Measurements from ENCODE around the gene PTPRD. TPM values are rescaled to one million over a fixed set of nuclear protein-coding genes. Genes with fewer than 3 reads are reported as not detected.

PTPRD gene
- total RNA-seq, 2 experiments from 2014 or later, result not detected

DNA sequence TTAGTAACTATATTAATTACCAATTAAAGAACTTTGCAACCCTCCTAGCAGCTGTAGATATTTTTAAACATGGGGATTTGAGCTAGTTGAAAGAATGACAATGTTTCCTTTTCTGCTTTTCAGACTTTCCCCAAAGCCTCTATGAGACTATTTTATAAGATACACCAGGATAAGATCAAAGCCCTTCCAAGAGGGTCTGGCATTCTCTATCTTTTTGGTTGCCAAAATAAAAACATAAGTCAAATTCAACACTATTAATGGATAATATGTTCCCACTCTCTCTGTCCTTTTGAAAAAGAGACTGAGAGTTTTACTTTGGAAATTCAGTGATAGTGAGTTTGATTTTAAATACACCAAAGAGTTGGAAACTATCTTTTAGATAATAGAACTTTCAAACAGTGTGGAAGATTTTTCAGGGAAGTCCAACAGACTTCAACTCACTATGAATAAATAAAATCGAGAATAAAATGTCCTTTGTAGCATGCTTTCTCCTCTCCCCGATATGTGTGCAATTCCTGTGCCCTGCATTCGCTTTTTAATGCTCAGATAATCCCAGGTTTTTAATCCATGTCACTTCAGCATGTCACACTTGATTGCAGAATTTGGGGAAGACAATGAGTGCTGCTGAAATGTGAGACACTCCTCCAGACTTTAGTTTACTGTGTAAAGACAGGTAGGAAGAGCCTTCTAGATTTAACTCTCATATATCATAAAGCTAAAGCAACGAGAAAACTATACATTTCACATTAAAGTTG is 1717.5 kb downstream of the PTPRD start:
- Mint-ChIP-seq H3K9me3 (ENCODE audit: low read depth) (no peaks in the 10 kb centered on the region), H3K27ac (no peak overlapping the region), H3K4me1 (no peaks in the 10 kb centered on the region), H3K36me3 (ENCODE audit: low read depth) (no peaks in the 10 kb centered on the region), H3K4me3 (no peak overlapping the region), H3K27me3 (peaks cover 2% of the 10 kb centered on the region)
- CTCF ChIA-PET, result interaction anchor here (1.2 to 1.3 kb wide), 4 partner anchors 482 to 1324 kb away, joined by 3 to 4 read pairs (median 4); no protein-coding TSS in a partner anchor
- intact Hi-C loops (cut with DNase I, micrococcal nuclease), result loop anchor here in 1 of 2 experiments (2.0 to 10.0 kb wide), 3 partner anchors 483 to 1324 kb away; no protein-coding TSS in a partner anchor
- no peak for DNase-seq
- no peak for ATAC-seq
- POLR2A ChIA-PET, result no interaction called here

DNA sequence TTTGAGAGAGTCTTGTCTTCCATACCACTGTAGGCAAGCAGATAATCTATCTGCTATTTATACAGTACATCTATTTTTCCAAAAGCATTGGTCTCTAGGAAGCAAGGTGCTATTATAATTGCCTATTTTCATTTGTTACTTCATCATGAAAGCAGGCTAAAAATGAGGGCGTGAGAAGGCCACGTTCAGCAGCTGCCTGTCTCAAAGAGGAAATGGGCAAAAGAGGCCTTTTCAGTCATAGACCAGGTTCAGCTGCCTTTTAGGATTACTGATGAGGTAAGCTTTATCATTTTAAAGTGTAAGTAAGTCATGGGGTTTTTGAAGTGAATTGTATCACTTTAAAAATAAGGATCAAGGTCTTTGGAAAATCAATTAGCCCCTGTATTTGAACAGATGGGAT is 1722.1 kb downstream of the PTPRD start:
- CTCF ChIA-PET, result no interaction called here
- no peak overlapping the region for H3K27ac Mint-ChIP-seq
- intact Hi-C loops (cut with DNase I, micrococcal nuclease), result loop anchor here in 1 of 2 experiments (10.0 kb wide), 1 partner anchor 1046 kb away; no protein-coding TSS in a partner anchor
- POLR2A ChIA-PET, result no interaction called here
- H3K4me3 Mint-ChIP-seq, result no peak overlapping the region
- peaks cover 2% of the 10 kb centered on the region for H3K27me3 Mint-ChIP-seq
- H3K4me1 Mint-ChIP-seq, result no peaks in the 10 kb centered on the region
- no peak for ATAC-seq
- no peaks in the 10 kb centered on the region for H3K9me3 Mint-ChIP-seq (ENCODE audit: low read depth)
- no peak for DNase-seq
- no peaks in the 10 kb centered on the region for H3K36me3 Mint-ChIP-seq (ENCODE audit: low read depth)

DNA sequence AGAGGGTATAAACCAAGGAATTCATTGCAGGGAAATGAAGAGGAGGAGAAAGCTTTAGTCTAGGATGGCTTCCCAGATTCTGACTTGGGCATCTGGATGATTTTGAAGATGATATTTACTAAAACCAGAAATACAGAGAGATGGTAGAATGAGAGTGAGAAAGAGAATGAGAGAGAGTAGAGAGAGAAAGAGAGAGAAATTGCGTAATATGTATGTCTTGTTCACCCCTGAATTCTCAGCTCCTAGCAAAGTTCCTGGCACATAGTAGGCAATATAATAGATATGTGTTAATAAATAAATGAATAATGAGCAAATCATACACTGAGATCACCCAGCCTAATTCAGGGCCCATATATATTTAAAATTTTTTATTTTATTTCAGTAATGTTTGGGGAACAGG is 1723.7 kb downstream of the PTPRD start:
- Mint-ChIP-seq H3K9me3 (ENCODE audit: low read depth) (no peaks in the 10 kb centered on the region), H3K4me3 (no peak overlapping the region), H3K36me3 (ENCODE audit: low read depth) (no peaks in the 10 kb centered on the region), H3K4me1 (no peaks in the 10 kb centered on the region), H3K27me3 (no peaks in the 10 kb centered on the region), H3K27ac (no peak overlapping the region)
- no peak for ATAC-seq
- POLR2A ChIA-PET, result no interaction called here
- CTCF ChIA-PET, result no interaction called here
- no peak for DNase-seq
- intact Hi-C loops (cut with DNase I, micrococcal nuclease), result no loop called here

DNA sequence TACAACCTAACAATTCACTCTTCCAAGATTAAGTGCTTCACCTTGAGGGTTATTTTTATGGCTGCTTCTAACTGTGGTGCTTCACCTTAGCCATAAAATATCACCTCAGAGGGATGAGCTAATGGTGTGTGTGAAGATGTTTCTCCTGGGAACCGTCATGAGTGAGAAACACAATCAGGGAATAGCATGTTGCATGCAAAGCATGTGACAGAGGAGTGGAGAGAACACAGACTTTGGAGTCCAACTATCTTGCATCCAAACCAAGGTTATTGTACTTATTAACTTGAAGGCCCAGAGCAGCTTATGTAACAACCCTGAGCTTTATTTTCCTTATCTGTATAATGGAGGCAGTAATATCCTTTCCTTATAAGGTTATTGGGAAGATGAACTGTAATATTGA is 1724.2 kb downstream of the PTPRD start:
- no peak for ATAC-seq
- ChIA-PET POLR2A (no interaction called here), CTCF (no interaction called here)
- DNase-seq, result no peak
- Mint-ChIP-seq H3K36me3 (ENCODE audit: low read depth) (no peaks in the 10 kb centered on the region), H3K4me3 (no peak overlapping the region), H3K9me3 (ENCODE audit: low read depth) (no peaks in the 10 kb centered on the region), H3K27me3 (no peaks in the 10 kb centered on the region), H3K4me1 (no peaks in the 10 kb centered on the region), H3K27ac (no peak overlapping the region)
- intact Hi-C loops (cut with DNase I, micrococcal nuclease), result no loop called here

DNA sequence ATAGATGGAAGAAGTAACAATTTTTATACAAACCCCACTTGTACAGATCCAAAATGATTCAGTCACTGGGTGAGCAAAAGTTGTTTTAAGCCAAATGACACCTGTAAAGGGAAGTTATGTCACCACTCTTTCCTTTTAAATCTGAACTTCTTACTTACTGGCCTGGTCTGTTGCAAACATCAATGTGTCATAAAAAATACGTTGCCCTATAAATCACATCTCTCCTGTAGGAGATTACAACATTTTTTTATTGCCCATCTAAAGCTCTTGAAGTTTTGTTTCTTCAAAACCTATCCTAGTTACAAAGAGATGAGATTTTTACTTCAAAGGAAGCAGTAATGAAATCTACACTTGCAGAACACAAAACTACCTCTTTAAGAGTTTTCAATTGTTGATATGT is 1725.4 kb downstream of the PTPRD start:
- H3K36me3 Mint-ChIP-seq (ENCODE audit: low read depth), result no peaks in the 10 kb centered on the region
- no peaks in the 10 kb centered on the region for H3K27me3 Mint-ChIP-seq
- H3K4me3 Mint-ChIP-seq, result no peak overlapping the region
- ATAC-seq (no peak), DNase-seq (no peak)
- no peaks in the 10 kb centered on the region for H3K4me1 Mint-ChIP-seq
- intact Hi-C loops (cut with DNase I, micrococcal nuclease), result no loop called here
- ChIA-PET POLR2A (no interaction called here), CTCF (no interaction called here)
- H3K27ac Mint-ChIP-seq, result no peak overlapping the region
- H3K9me3 Mint-ChIP-seq (ENCODE audit: low read depth), result no peaks in the 10 kb centered on the region

DNA sequence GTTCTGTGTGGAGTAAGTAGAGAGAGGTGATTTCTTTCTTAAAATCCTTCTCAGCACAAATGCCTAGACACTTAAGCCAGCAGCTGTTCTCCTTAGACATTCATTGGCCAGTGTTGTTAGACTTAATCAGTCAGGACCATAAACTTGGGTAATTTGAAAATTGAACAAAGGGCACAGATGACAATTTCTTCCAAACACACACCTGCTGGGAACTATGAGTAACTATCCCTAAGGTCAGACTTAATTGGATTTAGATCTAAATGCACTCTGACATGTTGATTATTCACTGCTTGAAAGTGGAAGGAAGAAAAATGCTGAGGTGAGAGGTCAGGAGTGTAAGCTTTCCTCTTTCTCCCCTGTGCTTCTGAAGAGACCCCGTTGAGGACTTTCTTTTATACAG is 1729.5 kb downstream of the PTPRD start:
- Mint-ChIP-seq H3K4me1 (no peaks in the 10 kb centered on the region), H3K27ac (no peak overlapping the region), H3K9me3 (ENCODE audit: low read depth) (no peaks in the 10 kb centered on the region), H3K36me3 (ENCODE audit: low read depth) (no peaks in the 10 kb centered on the region), H3K27me3 (no peaks in the 10 kb centered on the region), H3K4me3 (no peak overlapping the region)
- ChIA-PET CTCF (no interaction called here), POLR2A (no interaction called here)
- intact Hi-C loops (cut with DNase I, micrococcal nuclease), result no loop called here
- DNase-seq, result no peak
- ATAC-seq, result no peak

DNA sequence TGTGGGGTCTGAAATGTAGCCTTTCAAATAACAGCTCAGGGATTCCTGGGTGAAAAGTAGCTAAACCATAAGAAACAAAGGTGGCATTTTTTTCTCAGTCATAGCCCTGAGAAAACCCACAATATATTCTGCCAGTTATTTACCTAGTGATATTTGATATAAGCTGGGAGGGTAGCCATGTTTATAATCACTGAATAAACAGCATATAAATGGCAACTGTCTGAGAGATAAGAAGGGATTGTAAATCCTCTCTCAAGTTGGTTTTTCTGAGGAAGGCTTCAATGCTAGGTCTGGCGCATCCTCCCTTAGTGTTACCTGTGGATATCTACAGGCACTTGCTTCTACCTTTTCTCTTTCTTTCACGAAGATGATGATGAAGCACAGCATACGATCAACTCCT is 1732.7 kb downstream of the PTPRD start:
- Mint-ChIP-seq H3K4me1 (no peaks in the 10 kb centered on the region), H3K36me3 (ENCODE audit: low read depth) (no peaks in the 10 kb centered on the region), H3K4me3 (no peak overlapping the region), H3K9me3 (ENCODE audit: low read depth) (no peaks in the 10 kb centered on the region), H3K27me3 (no peaks in the 10 kb centered on the region), H3K27ac (no peak overlapping the region)
- ChIA-PET CTCF (interaction anchor here (0.7 to 0.8 kb wide), 2 partner anchors 1147 to 1683 kb away, joined by 3 read pairs; no protein-coding TSS in a partner anchor), POLR2A (no interaction called here)
- DNase-seq (no peak), ATAC-seq (no peak)
- intact Hi-C loops (cut with DNase I, micrococcal nuclease), result no loop called here

DNA sequence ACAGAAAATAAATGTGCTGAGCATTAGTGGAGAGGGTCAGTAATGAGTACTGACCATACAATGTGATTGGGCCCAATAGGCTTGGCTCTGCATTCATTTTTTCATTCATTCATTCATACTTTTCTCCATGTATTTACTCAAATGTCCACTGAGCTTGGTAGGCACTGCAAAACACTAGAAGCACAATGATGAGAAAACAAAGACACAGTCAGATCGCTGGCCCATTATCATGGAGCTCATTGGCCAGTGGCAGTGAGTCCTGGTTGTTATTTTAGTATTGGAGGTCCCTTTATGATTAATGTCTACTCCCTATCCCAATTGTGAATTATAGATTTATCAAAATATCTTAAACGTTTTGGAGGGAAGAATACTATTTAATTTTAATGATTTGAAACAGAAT is 1733.5 kb downstream of the PTPRD start:
- no peak for ATAC-seq
- no peaks in the 10 kb centered on the region for H3K27me3 Mint-ChIP-seq
- H3K4me1 Mint-ChIP-seq, result no peaks in the 10 kb centered on the region
- no peaks in the 10 kb centered on the region for H3K36me3 Mint-ChIP-seq (ENCODE audit: low read depth)
- no peak overlapping the region for H3K27ac Mint-ChIP-seq
- H3K9me3 Mint-ChIP-seq (ENCODE audit: low read depth), result no peaks in the 10 kb centered on the region
- ChIA-PET CTCF (interaction anchor here (0.8 kb wide), 1 partner anchor 1148 kb away, joined by 3 read pairs; no protein-coding TSS in a partner anchor), POLR2A (no interaction called here)
- no peak for DNase-seq
- intact Hi-C loops (cut with DNase I, micrococcal nuclease), result no loop called here
- H3K4me3 Mint-ChIP-seq, result no peak overlapping the region

DNA sequence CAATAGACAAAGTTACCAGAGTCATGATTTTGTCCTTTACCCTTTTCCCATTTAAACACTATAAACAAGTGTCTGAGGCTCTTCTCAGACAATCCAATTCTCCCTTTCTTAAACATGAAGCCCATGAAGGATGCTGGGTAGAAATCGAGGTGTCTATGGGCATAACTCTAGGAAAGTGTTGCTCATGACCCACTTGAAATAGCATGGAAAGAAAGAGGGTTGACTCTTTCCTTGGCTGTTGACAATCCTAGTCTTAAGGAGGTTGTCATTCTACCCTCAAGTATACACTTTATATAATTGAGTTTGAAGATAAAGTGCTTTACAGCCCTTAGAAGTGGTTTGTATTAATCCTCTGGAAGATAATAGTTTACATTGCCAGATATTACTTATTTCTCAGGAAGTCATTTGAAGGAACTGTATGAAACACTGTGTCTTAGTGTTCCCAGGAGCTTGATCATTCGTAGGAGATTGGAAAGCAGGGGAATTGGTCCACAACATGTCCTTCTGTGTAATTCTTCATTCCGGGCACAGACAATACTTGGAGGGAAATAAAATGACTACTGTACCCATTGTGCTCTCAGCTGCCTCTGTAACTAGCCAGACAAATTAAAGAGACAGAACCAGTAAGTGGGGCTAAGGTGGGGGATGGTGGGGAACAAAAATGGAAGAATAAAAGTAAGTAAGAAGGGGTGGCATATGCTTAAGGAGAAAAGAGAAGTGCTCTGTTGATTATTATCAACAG is 1734.9 kb downstream of the PTPRD start:
- ChIA-PET POLR2A (no interaction called here), CTCF (no interaction called here)

DNA sequence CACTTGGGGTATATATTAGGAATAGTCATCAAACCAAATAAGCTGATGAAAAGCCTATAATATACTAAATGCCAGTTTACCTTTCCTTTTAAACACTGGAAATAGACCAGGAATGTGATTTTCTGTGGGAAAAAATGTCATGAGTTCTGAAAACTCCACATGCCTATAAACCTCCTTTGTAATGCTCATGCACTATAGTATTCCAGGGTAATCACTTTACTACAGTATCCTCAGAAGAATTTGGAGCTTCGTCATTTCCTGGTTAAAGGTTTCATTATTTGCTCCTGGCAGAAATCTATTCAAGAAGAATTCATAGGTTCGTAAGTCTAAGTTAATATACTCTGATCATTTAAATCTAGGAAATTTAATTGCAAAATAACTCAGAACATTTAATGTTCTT is 1736.5 kb downstream of the PTPRD start:
- POLR2A ChIA-PET, result no interaction called here
- no peaks in the 10 kb centered on the region for H3K27me3 Mint-ChIP-seq
- ATAC-seq (no peak), DNase-seq (no peak)
- no peaks in the 10 kb centered on the region for H3K4me1 Mint-ChIP-seq
- H3K36me3 Mint-ChIP-seq (ENCODE audit: low read depth), result no peaks in the 10 kb centered on the region
- H3K9me3 Mint-ChIP-seq (ENCODE audit: low read depth), result no peaks in the 10 kb centered on the region
- intact Hi-C loops (cut with DNase I, micrococcal nuclease), result no loop called here
- no peak overlapping the region for H3K27ac Mint-ChIP-seq
- H3K4me3 Mint-ChIP-seq, result no peak overlapping the region
- CTCF ChIA-PET, result no interaction called here

More for the DNA sequence above, 1734.9 kb downstream of the PTPRD start:
- intact Hi-C loops (cut with DNase I, micrococcal nuclease), result no loop called here
- Mint-ChIP-seq H3K36me3 (ENCODE audit: low read depth) (no peaks in the 10 kb centered on the region), H3K27me3 (no peaks in the 10 kb centered on the region), H3K4me3 (no peak overlapping the region), H3K4me1 (no peaks in the 10 kb centered on the region), H3K9me3 (ENCODE audit: low read depth) (no peaks in the 10 kb centered on the region), H3K27ac (no peak overlapping the region)
- no peak for ATAC-seq
- no peak for DNase-seq

DNA sequence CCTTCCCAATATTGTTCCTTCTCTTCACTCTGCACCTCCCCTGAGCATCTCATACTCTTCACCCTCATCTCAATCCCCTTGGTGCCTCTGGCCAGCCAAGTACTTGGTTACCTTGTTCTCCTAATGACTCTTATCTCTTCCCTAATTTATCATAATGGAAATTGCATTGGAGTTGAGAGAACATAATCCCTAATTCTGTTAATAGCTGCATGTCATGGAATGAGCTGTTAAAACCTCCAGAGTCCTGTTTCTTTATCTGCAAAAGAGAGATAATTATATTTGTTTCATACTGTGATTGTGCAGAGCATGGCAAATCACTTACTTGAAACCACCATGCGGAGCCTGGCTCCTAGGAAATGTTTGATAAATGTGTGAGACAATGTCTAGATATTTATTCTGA is 1738.3 kb downstream of the PTPRD start:
- H3K27me3 Mint-ChIP-seq, result no peaks in the 10 kb centered on the region
- no peak overlapping the region for H3K4me3 Mint-ChIP-seq
- no peaks in the 10 kb centered on the region for H3K9me3 Mint-ChIP-seq (ENCODE audit: low read depth)
- no peak for DNase-seq
- no peak overlapping the region for H3K27ac Mint-ChIP-seq
- ChIA-PET POLR2A (no interaction called here), CTCF (interaction anchor here (0.8 kb wide), 1 partner anchor 14 kb away, joined by 3 read pairs; no protein-coding TSS in a partner anchor)
- no peaks in the 10 kb centered on the region for H3K36me3 Mint-ChIP-seq (ENCODE audit: low read depth)
- H3K4me1 Mint-ChIP-seq, result no peaks in the 10 kb centered on the region
- ATAC-seq, result no peak
- intact Hi-C loops (cut with DNase I, micrococcal nuclease), result no loop called here

DNA sequence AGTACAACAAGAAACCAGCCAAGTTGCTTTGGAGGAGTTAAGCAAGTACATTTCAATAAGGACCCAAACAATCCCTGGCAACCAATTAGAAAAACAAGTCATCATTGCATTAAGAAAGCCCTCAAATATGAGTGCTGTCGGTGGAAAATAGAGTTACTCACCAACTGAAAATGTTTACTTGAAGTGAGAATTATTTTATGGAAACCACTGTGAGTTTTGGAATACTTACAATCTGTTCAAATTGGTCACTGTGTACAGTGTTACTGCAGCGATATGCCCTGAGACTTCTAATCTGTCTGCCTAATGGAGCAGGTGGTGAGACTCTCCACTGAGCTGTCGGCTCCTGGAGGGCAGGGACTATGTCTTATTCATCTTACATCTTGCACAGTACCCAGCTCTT is 1740.0 kb downstream of the PTPRD start:
- ATAC-seq (no peak), DNase-seq (no peak)
- H3K27ac Mint-ChIP-seq, result no peak overlapping the region
- no peak overlapping the region for H3K4me3 Mint-ChIP-seq
- no peaks in the 10 kb centered on the region for H3K27me3 Mint-ChIP-seq
- intact Hi-C loops (cut with DNase I, micrococcal nuclease), result no loop called here
- no peaks in the 10 kb centered on the region for H3K9me3 Mint-ChIP-seq (ENCODE audit: low read depth)
- CTCF ChIA-PET, result no interaction called here
- H3K36me3 Mint-ChIP-seq (ENCODE audit: low read depth), result no peaks in the 10 kb centered on the region
- POLR2A ChIA-PET, result no interaction called here
- no peaks in the 10 kb centered on the region for H3K4me1 Mint-ChIP-seq

All from activated CD4-positive, alpha-beta T cell treated with anti-CD3 and anti-CD28 coated beads for 36 hours (primary cell).